ENCODE measurements around the gene LRP5.

LRP5 gene

GRCh38 chr11:68312117-68312779 lies at the start of gene LRP5:
Gene LRP5 (plus strand): TSS chr11:68312591. CDS start chr11:68312715, 124 bp downstream.
- DNase-seq: no peak

- DNase-seq: no peak
Observed at GRCh38 chr11:68263444-68264035, 48.9 kb upstream of the LRP5 start.

- DNase-seq: no peak
Observed at GRCh38 chr11:68264244-68264643, 48.1 kb upstream of the LRP5 start.

GRCh38 chr11:68264741-68265540 lies 47.5 kb upstream of the LRP5 start:
- DNase-seq: no peak

- DNase-seq: no peak
Observed at GRCh38 chr11:68266121-68266891, 46.1 kb upstream of the LRP5 start.

- no peak for DNase-seq
Observed at GRCh38 chr11:68266936-68267880, 45.2 kb upstream of the LRP5 start.

GRCh38 chr11:68267881-68268240 lies 44.5 kb upstream of the LRP5 start:
- DNase-seq: no peak

- no peak for DNase-seq
Observed at GRCh38 chr11:68269414-68270081, 42.8 kb upstream of the LRP5 start.

- no peak for DNase-seq
Observed at GRCh38 chr11:68270196-68271022, 42.0 kb upstream of the LRP5 start.

GRCh38 chr11:68271023-68271780 lies 41.2 kb upstream of the LRP5 start:
- DNase-seq: peak; percentile 50

GRCh38 chr11:68271781-68272608 lies 40.4 kb upstream of the LRP5 start, which contains the start of gene C11orf24:
Gene C11orf24 (minus strand): TSS chr11:68271973. CDS start chr11:68263767, 8,206 bp downstream.
- peak; percentile 93 for DNase-seq

GRCh38 chr11:68273026-68273738 lies 39.2 kb upstream of the LRP5 start:
- no peak for DNase-seq

GRCh38 chr11:68274306-68274705 lies 38.1 kb upstream of the LRP5 start:
- no peak for DNase-seq

GRCh38 chr11:68275721-68276507 lies 36.5 kb upstream of the LRP5 start:
- no peak for DNase-seq

GRCh38 chr11:68276861-68277260 lies 35.5 kb upstream of the LRP5 start:
- DNase-seq: no peak

- DNase-seq: no peak
Observed at GRCh38 chr11:68279676-68280075, 32.7 kb upstream of the LRP5 start.
